ENCODE results near the gene ABRAXAS1.
A peak's percentile ranks its signal among the peaks of the same experiment; 100 is the strongest.
"Not testable (repeated sequence)": the region's sequence is repeated elsewhere in the genome, so short reads cannot be mapped to it uniquely, and the experiment has no call there.

ABRAXAS1 gene

GRCh38 chr4:83484500-83485461 is at the start of gene ABRAXAS1:
TSS of gene ABRAXAS1 (minus strand) at chr4:83485100. CDS start at chr4:83485072, 28 bp downstream.
- DNase-seq: peak; percentile 93

GRCh38 chr4:83527671-83528070 is 42.8 kb upstream of the ABRAXAS1 start:
- no peak for DNase-seq

DNA sequence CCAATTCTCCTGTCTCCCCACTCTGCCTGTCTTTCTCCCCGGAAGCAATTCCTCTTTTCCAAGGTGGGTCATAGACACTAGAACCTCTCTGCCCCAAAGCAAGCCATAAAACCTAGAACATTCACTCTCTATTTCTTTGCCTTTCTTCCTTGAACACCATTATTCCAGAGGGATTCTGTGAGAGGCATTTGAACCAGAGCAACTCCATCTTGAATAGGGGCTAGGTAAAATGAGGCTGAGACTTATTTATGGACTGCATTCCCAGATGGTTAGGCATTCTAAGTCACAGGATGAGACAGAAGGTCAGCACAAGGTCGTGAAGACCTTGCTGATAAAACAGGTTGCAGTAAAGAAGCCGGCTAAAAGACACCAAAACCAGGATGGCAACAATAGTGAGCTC is 37.3 kb upstream of the ABRAXAS1 start:
- no peak for DNase-seq

DNA sequence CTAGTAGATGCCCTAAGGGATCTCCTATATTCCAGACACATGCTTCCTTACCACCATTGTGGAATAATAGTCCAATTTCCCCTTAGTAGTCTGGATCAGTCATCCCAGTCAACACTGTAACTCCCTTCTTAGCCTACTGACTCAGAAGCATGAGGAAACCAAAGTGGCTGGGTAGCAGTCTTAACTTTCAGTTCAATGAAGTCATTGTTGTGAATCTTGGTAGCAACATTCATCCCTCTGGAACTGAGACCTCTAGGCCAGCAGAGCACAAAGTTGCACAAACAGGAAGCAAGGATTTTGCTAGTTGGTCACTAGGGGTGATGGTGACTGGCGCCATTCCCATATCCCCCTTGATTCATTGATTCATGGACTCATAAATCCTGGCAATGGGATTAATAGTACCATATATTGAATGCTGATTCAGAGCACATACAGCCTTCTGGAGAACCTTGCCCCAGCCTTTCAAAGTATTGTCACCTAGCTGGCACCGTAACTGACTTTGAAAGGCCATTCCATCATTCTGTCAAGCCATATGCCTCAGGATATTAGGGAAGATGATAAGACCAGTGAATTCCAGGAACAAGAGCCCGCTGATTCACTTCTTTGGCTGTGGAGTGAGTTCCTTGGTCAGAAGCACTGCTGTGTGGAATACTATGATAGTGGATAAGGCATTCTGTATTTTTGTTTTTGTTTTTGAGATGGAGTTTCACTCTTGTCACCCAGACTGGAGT is 31.3 kb upstream of the ABRAXAS1 start:
- DNase-seq: no peak

- no peak for DNase-seq
Measured at GRCh38 chr4:83510442-83510841, 25.5 kb upstream of the ABRAXAS1 start.

GRCh38 chr4:83509156-83509585 is 24.3 kb upstream of the ABRAXAS1 start:
- peak; percentile 58 for DNase-seq

DNA sequence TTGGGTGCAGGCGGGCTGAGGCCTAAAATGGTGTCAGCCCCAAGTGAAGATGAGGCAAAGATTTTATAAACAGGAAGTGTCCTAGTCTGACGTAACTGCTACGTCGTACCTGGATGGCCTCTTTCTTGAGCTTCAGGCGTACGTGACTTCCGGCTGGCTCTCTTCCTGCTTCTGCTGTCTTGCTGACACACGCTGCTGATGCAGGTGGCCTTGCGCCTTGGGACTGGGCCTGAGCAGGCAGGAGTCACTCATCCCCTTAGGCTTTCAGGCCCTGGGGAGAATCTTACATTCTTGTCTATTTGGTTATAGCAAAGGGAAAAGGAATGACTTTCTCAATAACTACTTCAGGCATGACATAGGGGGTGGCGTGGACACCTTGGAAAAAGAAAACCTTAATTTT is 20.1 kb upstream of the ABRAXAS1 start:
- DNase-seq: no peak

GRCh38 chr4:83504503-83504902 is 19.6 kb upstream of the ABRAXAS1 start:
- DNase-seq: no peak

DNA sequence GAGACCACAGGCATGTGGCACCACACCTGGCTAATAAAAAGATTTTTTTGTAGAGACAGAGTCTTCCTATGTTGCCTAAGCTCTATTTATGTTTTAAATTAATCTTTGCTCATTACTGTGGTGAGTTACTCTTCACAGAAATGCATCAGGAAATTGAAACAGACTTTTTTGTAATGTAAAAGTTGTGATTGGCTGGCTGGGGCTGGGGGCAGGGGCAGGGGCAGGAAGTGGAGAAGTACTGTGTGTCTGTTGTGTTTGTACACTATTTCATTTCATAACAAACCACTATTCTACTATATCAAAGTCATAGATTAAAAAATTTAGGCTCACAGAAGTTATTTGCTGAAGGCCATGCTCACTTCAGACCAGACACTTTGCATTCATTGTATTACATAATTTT is 19.1 kb upstream of the ABRAXAS1 start:
- DNase-seq: no peak

DNA sequence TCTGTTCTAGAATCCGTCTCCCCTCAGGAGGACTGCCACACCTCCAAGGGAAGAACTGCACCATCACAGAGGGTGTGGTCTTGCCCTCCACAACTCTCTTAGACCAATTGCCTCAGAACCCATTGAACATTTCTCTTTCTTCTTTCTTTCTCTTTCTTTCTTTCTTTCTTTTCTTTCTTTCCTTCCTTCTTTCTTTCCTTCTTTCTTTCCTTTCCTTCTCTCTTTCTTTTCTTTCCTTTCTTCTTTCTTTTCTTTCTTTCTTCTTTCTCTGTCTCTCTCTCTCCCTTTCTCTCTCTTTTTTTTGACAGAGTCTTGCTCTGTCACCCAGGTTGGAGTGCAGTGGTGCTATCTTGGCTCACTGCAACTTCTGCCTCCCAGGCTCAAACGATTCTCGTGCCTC is 16.8 kb upstream of the ABRAXAS1 start:
- DNase-seq: not testable (repeated sequence)

DNA sequence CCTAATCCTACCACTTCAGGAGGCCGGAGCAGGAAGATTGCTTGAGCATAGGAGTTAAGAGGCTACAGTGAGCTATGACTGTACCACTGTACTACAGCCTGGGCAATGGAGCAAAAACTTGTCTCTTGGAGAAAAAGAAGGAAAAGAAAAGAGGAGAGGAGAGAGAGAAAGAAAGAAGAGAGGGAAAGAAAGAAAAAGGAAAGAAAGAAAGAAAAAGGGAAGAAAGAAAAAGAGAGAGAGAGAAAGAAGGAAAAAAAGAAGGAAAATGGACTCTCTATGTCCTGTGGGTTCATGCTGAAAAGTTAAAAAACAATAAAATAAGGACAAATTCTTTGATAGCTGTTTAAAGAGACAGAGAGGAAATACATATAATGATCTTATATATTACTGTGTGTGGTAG is 13.3 kb upstream of the ABRAXAS1 start:
- no peak for DNase-seq

- DNase-seq: not testable (repeated sequence)
Measured at GRCh38 chr4:83496085-83496917, 11.4 kb upstream of the ABRAXAS1 start.

DNA sequence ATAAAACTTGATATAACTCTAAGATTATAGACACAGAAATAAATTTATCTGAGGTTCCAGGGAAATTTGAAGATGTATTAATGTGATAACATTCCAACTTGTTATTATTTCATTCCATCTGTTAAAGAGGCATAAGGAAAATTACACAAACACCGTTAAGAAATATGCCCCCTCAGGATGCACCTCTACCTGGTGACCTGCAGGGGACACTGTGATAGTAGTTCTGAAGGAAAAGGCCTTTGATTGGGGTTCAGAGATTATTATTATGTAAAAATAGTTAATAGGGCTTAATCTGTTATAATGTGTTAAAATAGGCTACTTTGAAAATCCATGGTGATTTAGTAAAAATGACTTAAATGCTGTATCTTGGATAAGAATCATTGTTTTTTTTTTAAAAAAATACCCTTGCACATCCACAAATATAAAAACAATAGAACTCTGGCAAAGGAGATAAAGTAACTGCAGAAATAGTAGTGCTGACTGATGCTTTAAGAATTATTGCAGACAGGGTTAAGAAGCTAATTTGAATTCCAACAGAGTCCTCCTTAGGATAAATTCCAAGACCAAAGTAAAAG is 6.1 kb upstream of the ABRAXAS1 start:
- no peak for DNase-seq

DNA sequence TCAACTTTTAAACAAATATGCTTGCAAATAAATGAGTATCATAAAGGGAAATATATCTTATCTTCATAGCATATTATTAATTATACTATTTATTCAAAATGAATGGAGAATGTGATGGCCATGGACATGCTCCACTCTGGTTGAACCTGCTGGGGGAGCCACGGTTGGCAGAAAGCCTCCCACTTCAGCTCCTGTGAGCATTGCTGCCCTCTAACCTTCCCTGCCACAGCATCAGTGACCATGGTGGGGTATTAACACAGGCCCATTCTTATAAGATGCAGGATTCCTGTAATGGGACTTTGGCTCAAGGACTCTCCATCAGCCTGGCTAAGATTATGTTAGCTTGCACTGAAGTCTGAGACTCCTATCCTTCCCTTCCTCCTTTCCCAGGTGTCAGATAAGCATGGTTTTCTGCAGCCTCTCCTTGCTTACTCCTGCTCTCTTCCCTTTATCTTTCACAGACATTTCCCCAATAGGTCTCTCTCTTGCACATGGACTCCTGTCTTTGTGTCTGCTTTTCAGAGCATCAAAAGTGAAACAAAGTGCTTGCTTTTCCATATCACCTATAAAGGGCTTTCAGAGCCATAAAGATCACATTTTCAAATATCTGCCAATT is 4.9 kb upstream of the ABRAXAS1 start:
- DNase-seq: no peak

DNA sequence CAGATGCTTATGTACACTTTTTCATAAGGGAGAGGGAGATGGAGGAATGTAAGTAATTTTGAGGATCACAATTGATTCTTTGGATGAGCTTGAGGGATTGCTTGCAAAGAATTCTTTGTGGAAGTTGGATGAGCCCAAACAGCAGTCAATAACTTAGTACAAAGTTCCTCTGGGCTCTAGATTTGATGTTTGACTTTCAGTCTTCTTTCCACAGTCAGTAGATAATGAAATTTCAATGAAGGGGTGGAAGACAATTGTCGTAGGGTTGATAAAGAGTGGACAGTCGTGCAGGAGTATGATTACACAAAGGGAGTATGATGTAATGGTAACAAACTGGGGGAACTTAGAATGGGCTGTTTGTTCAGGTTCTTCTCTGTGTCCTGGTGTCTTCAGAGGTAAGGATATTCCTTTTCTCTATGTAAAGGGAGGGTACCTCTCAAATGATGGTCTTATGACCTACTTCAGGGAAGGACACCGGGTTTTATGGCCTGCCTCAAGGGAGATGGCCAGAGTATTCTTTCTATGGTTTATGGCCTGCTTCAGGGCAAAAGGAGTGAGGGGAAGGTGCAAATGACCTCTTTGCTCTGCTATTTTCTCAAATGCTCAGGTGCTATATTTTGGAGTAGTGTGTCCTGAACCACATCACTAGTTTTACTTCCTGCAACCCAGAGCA is 1.7 kb upstream of the ABRAXAS1 start:
- no peak for DNase-seq

DNA sequence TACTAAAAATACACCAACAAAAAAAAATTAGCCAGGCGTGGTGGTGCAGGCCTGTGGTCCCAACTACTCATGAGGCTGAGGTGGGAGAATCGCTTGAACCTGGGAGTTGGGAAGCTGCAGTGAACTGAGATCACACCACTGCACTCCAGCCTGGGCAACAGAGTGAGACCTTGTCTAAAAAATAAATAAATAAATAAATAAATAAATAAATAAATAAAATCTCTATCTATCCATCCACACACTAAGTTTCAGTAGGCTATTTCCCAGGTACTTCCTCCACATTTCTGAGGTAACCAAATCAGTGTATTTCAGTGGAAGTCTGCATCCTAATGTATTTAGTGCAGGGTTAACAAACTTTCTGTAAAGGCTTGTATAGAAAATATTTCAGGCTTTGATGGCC is 10.9 kb downstream of the ABRAXAS1 start:
- DNase-seq: no peak

GRCh38 chr4:83473423-83473822 is 11.5 kb downstream of the ABRAXAS1 start:
- DNase-seq: no peak

DNA sequence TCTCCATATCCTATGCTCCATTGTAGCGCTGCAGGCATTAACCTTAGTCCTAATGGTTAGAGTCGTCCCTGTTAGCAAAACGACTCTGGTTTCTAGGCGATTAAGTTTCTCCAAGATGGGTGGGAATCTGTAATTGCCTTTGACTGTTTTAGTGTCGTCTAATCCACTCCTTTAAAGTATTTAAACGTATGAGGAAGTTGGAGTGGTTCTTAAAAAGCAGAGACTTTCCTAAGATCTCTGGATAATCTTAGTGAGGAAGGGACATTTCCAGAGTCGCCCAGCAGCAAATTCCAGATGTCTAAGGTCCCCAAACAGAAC is 28.8 kb downstream of the ABRAXAS1 start:
- DNase-seq: no peak

DNA sequence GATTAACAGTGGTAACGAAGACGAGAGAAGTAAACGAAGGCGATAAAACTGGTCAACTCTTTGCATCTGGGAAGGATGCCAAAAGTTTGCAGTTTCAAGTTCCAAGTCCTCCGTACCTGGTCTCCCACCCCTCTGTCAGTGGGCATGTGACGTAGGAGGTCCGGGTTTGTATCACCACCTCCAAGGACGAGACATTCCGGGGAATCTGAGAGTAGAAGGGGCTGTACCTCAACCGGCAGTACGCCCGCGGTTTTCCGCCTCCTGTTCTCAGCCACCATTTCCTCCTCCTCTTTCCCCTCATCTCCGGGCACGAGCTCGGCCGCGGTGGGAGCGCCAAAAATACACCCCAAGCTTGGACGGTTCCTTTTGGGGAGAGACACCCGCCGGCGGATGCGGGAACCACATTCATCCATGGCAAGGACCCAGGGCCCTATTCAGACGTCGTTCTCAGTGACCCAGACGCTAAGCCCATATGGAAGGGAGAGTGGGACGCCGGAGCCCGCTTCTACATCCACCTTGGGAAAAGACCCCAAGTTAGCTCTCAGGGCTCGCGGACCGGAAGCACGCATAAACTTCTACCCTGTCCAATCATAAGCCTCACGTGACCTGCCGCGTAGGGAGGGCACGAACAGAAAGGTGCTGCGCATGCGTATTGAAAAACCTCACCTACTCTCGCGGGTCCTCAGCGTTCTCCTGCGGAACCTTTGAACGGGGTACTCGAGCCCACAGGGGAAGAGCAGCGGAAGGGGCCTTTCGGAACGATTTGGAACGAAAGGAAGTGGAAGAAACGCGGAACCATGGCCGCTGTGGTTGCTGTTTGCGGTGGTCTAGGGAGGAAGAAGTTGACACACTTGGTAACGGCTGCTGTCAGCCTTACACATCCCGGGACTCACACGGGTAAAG is 29.4 kb downstream of the ABRAXAS1 start, which contains the start of the genes HELQ and MRPS18C:
Gene HELQ (minus strand): TSS at position 543 of the 903 bp plus-strand sequence. CDS start 130 bp downstream, at position 413.
Gene MRPS18C (plus strand): TSS at position 778 of the 903 bp plus-strand sequence. CDS start 20 bp downstream, at position 798.
- DNase-seq: peak; percentile 87

GRCh38 chr4:83454686-83455085 is 30.2 kb downstream of the ABRAXAS1 start:
- DNase-seq: no peak

Data from activated CD4-positive, CD25-positive, alpha-beta regulatory T cell treated with anti-CD3 and anti-CD28 coated beads, Interleukin-2, amount 50 U/mL, for 72 hours (primary cell).